ENCODE results near the gene NUTF2. TPM values are rescaled to one million over a fixed set of nuclear protein-coding genes. Genes with fewer than 3 reads are reported as not detected.
A peak's percentile ranks its signal among the peaks of the same experiment; 100 is the strongest.

Gene NUTF2
- total RNA-seq, 6 experiments from 2014 or later: 182 to 195 (median 185) TPM

DNA sequence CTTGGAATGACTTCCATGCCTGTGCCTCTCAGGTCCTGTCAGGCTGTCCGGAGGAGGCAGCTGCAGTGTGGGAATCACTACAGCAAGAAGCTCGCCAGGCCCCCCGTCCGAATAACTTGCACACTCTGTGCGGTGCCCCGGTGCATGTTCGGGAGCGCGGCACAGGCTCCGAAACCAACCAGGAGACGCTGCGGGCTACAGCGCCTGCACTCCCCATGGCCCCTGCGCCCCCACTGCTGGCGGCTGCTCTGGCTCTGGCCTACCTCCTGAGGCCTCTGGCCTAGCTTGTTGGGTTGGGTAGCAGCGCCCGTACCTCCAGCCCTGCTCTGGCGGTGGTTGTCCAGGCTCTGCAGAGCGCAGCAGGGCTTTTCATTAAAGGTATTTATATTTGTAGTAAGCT, 39.2 kb downstream of the NUTF2 start:
- peaks cover 12% of the 10 kb centered on the region for H3K27me3 Mint-ChIP-seq (ENCODE audit: insufficient read depth)
- H3K27ac Mint-ChIP-seq: no peak overlapping the region
- no peak for TF ChIP-seq CTCF (IDR thresholded peaks at IDR 0.05)
- DNase-seq: no peak
- no peak overlapping the region for H3K4me3 Mint-ChIP-seq
- no peaks in the 10 kb centered on the region for H3K9me3 Mint-ChIP-seq
- peaks cover 16% of the 10 kb centered on the region for H3K4me1 Mint-ChIP-seq (ENCODE audit: low read depth)
- H3K36me3 Mint-ChIP-seq (ENCODE audit: low read depth): peaks cover 21% of the 10 kb centered on the region

- no peak for DNase-seq
- Mint-ChIP-seq H3K27me3 (ENCODE audit: insufficient read depth) (peaks cover 11% of the 10 kb centered on the region), H3K9me3 (no peaks in the 10 kb centered on the region), H3K4me1 (ENCODE audit: low read depth) (peaks cover 16% of the 10 kb centered on the region), H3K4me3 (no peak overlapping the region), H3K36me3 (ENCODE audit: low read depth) (peaks cover 21% of the 10 kb centered on the region), H3K27ac (peak overlapping the region; percentile 21; the same call in 1 of the 2 replicates)
- no peak for TF ChIP-seq CTCF (IDR thresholded peaks at IDR 0.05)
Observed at GRCh38 chr16:67886387-67886786, 39.7 kb downstream of the NUTF2 start.

GRCh38 chr16:67888331-67888730, 41.6 kb downstream of the NUTF2 start:
- peaks cover 24% of the 10 kb centered on the region for H3K4me1 Mint-ChIP-seq (ENCODE audit: low read depth)
- peaks cover 15% of the 10 kb centered on the region for H3K36me3 Mint-ChIP-seq (ENCODE audit: low read depth)
- H3K9me3 Mint-ChIP-seq: no peaks in the 10 kb centered on the region
- DNase-seq: no peak
- peaks cover 5% of the 10 kb centered on the region for H3K27me3 Mint-ChIP-seq (ENCODE audit: insufficient read depth)
- no peak for TF ChIP-seq CTCF (IDR thresholded peaks at IDR 0.05)
- no peak overlapping the region for H3K4me3 Mint-ChIP-seq
- H3K27ac Mint-ChIP-seq: no peak overlapping the region

- peak overlapping the region; percentile 70 for H3K27ac Mint-ChIP-seq
- peaks cover 26% of the 10 kb centered on the region for H3K4me1 Mint-ChIP-seq (ENCODE audit: low read depth)
- H3K9me3 Mint-ChIP-seq: no peaks in the 10 kb centered on the region
- H3K27me3 Mint-ChIP-seq (ENCODE audit: insufficient read depth): no peaks in the 10 kb centered on the region
- DNase-seq: no peak
- no peak for TF ChIP-seq CTCF (IDR thresholded peaks at IDR 0.05)
- H3K4me3 Mint-ChIP-seq: peak overlapping the region; percentile 88
- no peaks in the 10 kb centered on the region for H3K36me3 Mint-ChIP-seq (ENCODE audit: low read depth)
Observed at GRCh38 chr16:67892375-67892774, 45.6 kb downstream of the NUTF2 start.

GRCh38 chr16:67892899-67893742, 46.4 kb downstream of the NUTF2 start, which contains the start of gene PSKH1:
PSKH1 (plus strand) TSS chr16:67893254; CDS start chr16:67908750, 15,496 bp downstream.
- Mint-ChIP-seq H3K9me3 (no peaks in the 10 kb centered on the region), H3K36me3 (ENCODE audit: low read depth) (no peaks in the 10 kb centered on the region), H3K4me3 (peak within 1 kb of the TSS; percentile 97)

More at GRCh38 chr16:67892899-67893742, 46.4 kb downstream of the NUTF2 start, which contains the start of gene PSKH1:
- Mint-ChIP-seq H3K27ac (peak within 1 kb of the TSS; percentile 94), H3K4me1 (ENCODE audit: low read depth) (peaks cover 29% of the 10 kb centered on the region), H3K27me3 (ENCODE audit: insufficient read depth) (no peaks in the 10 kb centered on the region)
- no peak for TF ChIP-seq CTCF (IDR thresholded peaks at IDR 0.05)
- DNase-seq: peak; percentile 93

Measured in HFFc6 (cell line).